Anterior cingulate cortex (tissue), 58 donors: ENCODE results near the gene FBXL22.
"Not testable (repeated sequence)": the region's sequence is repeated elsewhere in the genome, so short reads cannot be mapped to it uniquely, and the experiment has no call there.

Experiments used
- DNase-seq, 58 donors: peaks; one replicate each; lab custom pipeline; 2025; lab: John Stamatoyannopoulos, UW

FBXL22 gene

GRCh38 chr15:63610209-63610841, 13.1 kb downstream of the FBXL22 start:
- peak in 49 of 58 donors; percentile 28 to 86 (median 62) for DNase-seq

GRCh38 chr15:63611177-63611576, 14.0 kb downstream of the FBXL22 start:
- peak in 17 of 58 donors; percentile 10 to 56 (median 33) for DNase-seq

GRCh38 chr15:63612300-63612699, 15.1 kb downstream of the FBXL22 start:
- peak in 9 of 58 donors; percentile 26 to 71 (median 40) for DNase-seq

GRCh38 chr15:63615935-63616334, 18.7 kb downstream of the FBXL22 start:
- no peak for DNase-seq

GRCh38 chr15:63617147-63617546, 20.0 kb downstream of the FBXL22 start:
- DNase-seq: not testable (repeated sequence)

GRCh38 chr15:63617627-63618026, 20.4 kb downstream of the FBXL22 start:
- DNase-seq: not testable (repeated sequence)

- DNase-seq: not testable (repeated sequence)
Observed at GRCh38 chr15:63620760-63621159, 23.6 kb downstream of the FBXL22 start.

GRCh38 chr15:63623232-63623969, 26.2 kb downstream of the FBXL22 start:
- no peak for DNase-seq

- no peak for DNase-seq
Observed at GRCh38 chr15:63626955-63627354, 29.8 kb downstream of the FBXL22 start.

GRCh38 chr15:63628123-63628822, 31.1 kb downstream of the FBXL22 start:
- peak in 30 of 58 donors; percentile 16 to 85 (median 34) for DNase-seq

GRCh38 chr15:63630036-63630751, 33.0 kb downstream of the FBXL22 start:
- peak in 5 of 58 donors; percentile 3 to 27 (median 17) for DNase-seq

- DNase-seq: no peak
Observed at GRCh38 chr15:63633312-63633711, 36.1 kb downstream of the FBXL22 start.

GRCh38 chr15:63634154-63634553, 37.0 kb downstream of the FBXL22 start:
- DNase-seq: no peak

GRCh38 chr15:63636518-63637061, 39.4 kb downstream of the FBXL22 start:
- DNase-seq: no peak

- DNase-seq: no peak
Observed at GRCh38 chr15:63638839-63639238, 41.7 kb downstream of the FBXL22 start.

GRCh38 chr15:63640146-63640545, 43.0 kb downstream of the FBXL22 start:
- no peak for DNase-seq
